Astrocyte (in vitro differentiated cells and primary cell): ENCODE results near the gene GPATCH3. TPM values are rescaled to one million over a fixed set of nuclear protein-coding genes. Genes with fewer than 3 reads are reported as not detected.

ENCODE experiments used
- DNase-seq: peaks from one replicate; pipeline ENCODE4 v3.0.0-alpha.2; 2010; ENCODE audit warnings: low read depth
- FAIRE-seq: peaks from 2 replicates; lab custom pipeline; 2011; peaks lifted over from hg19 to GRCh38; lab: Jason Lieb, UNC
- H2AFZ ChIP-seq: 2 replicates; pipeline ENCODE4 v1.6.0; 2012; ENCODE audit warnings: low read depth, low read length, inconsistent platforms
- H3K27ac ChIP-seq: 2 replicates; pipeline ENCODE4 v1.5.1; 2011; ENCODE audit warnings: low read depth, low read length, inconsistent platforms
- H3K27me3 ChIP-seq: 2 replicates; pipeline ENCODE4 v1.6.0; 2011; ENCODE audit warnings: low read length, inconsistent platforms; ENCODE audit not compliant: insufficient read depth
- H3K36me3 ChIP-seq: 2 replicates; pipeline ENCODE4 v1.5.1; 2011; ENCODE audit warnings: low read length, inconsistent platforms; ENCODE audit not compliant: insufficient read depth
- H3K4me1 ChIP-seq: 2 replicates; pipeline ENCODE4 v1.5.1; 2011; ENCODE audit warnings: low read length, inconsistent platforms; ENCODE audit not compliant: insufficient read depth
- H3K4me2 ChIP-seq: 2 replicates; pipeline ENCODE4 v1.6.0; 2012; ENCODE audit warnings: low read length, inconsistent platforms
- H3K4me3 ChIP-seq: 2 replicates; pipeline ENCODE4 v1.5.1; 2011; ENCODE audit warnings: low read depth, mild to moderate bottlenecking, low read length, inconsistent platforms; ENCODE audit not compliant: insufficient read depth
- H3K79me2 ChIP-seq: 2 replicates; pipeline ENCODE4 v1.6.0; 2012; ENCODE audit warnings: mild to moderate bottlenecking, low read length, inconsistent platforms; ENCODE audit not compliant: insufficient read depth
- H3K9ac ChIP-seq: 2 replicates; pipeline ENCODE4 v1.6.0; 2012; ENCODE audit warnings: mild to moderate bottlenecking, low read length, inconsistent platforms
- H3K9me3 ChIP-seq: 2 replicates; pipeline ENCODE4 v1.5.1; 2012; ENCODE audit warnings: low read depth, mild to moderate bottlenecking, low read length, inconsistent platforms; ENCODE audit not compliant: insufficient read depth
- H4K20me1 ChIP-seq: 2 replicates; pipeline ENCODE4 v1.6.0; 2012; ENCODE audit warnings: low read length, inconsistent platforms; ENCODE audit not compliant: insufficient read depth
- H3K27ac Mint-ChIP-seq: one replicate; pipeline ENCODE4 v1.8.0; 2021; ENCODE audit warnings: mild to moderate bottlenecking, mixed read lengths; ENCODE audit not compliant: unreplicated experiment
- H3K27me3 Mint-ChIP-seq: one replicate; pipeline ENCODE4 v1.8.0; 2021; ENCODE audit warnings: low read depth, mixed read lengths; ENCODE audit not compliant: unreplicated experiment
- H3K36me3 Mint-ChIP-seq: one replicate; pipeline ENCODE4 v1.8.0; 2021; ENCODE audit warnings: low read depth, mixed read lengths; ENCODE audit not compliant: unreplicated experiment
- H3K4me1 Mint-ChIP-seq: one replicate; pipeline ENCODE4 v1.8.0; 2021; ENCODE audit warnings: low read depth, mixed read lengths; ENCODE audit not compliant: unreplicated experiment
- H3K4me3 Mint-ChIP-seq: one replicate; pipeline ENCODE4 v1.8.0; 2021; ENCODE audit warnings: mild to moderate bottlenecking, moderate library complexity, mixed read lengths; ENCODE audit not compliant: unreplicated experiment
- H3K9me3 Mint-ChIP-seq: one replicate; pipeline ENCODE4 v1.8.0; 2021; ENCODE audit warnings: mild to moderate bottlenecking, mixed read lengths; ENCODE audit not compliant: unreplicated experiment
- EZH2 ChIP-seq: IDR thresholded peaks from 2 replicates; pipeline ENCODE4 v1.6.1; 2012; ENCODE audit warnings: mild to moderate bottlenecking, low read length, inconsistent platforms; ENCODE audit not compliant: insufficient read depth
- total RNA-seq: library from RNA; stranded (reverse); gene quantifications from 2 replicates; pipeline ENCODE4 v1.2.1, GENCODE V29; 2021
- TF ChIP-seq, protein P1 (sequence below): IDR thresholded peaks from 2 replicates; pipeline ENCODE4 v1.5.1; 2011; ENCODE audit warnings: low read depth, mild to moderate bottlenecking, inconsistent platforms, low read length, moderate library complexity; ENCODE audit not compliant: insufficient read depth

GPATCH3 gene
- total RNA-seq, 1 donor from 2014 or later, result 12.8 TPM

DNA sequence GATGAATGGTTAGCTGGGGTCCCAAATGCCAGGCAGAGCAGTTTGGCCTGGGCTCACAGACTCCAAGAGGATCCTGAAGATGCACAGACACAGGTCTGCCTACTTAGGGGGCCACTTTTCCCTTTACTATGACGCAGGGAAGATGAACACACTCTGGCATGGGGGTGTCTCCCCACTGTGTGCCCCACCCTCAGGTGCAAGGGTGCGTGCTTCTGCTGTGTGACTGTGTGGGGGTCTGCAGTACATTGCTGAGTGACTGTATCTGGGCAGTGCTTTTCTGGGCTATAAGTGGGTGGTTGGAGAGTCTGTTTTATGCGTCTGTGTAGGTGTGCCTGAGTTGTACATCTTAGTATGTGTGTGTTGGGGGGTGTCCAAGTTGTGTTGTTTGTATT lies 9.7 kb upstream of the GPATCH3 start:
- no peak for DNase-seq
- TF ChIP-seq EZH2, result no peak
- TF ChIP-seq, protein P1, sequence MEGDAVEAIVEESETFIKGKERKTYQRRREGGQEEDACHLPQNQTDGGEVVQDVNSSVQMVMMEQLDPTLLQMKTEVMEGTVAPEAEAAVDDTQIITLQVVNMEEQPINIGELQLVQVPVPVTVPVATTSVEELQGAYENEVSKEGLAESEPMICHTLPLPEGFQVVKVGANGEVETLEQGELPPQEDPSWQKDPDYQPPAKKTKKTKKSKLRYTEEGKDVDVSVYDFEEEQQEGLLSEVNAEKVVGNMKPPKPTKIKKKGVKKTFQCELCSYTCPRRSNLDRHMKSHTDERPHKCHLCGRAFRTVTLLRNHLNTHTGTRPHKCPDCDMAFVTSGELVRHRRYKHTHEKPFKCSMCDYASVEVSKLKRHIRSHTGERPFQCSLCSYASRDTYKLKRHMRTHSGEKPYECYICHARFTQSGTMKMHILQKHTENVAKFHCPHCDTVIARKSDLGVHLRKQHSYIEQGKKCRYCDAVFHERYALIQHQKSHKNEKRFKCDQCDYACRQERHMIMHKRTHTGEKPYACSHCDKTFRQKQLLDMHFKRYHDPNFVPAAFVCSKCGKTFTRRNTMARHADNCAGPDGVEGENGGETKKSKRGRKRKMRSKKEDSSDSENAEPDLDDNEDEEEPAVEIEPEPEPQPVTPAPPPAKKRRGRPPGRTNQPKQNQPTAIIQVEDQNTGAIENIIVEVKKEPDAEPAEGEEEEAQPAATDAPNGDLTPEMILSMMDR, result no peak
- Histone ChIP-seq H4K20me1 (no peaks in the 10 kb centered on the region), H2AFZ (no peak overlapping the region), H3K27me3 (no peaks in the 10 kb centered on the region), H3K79me2 (no peaks in the 10 kb centered on the region), H3K4me3 (no peak overlapping the region), H3K9ac (no peak overlapping the region), H3K9me3 (no peaks in the 10 kb centered on the region), H3K27ac (no peak overlapping the region), H3K4me1 (no peaks in the 10 kb centered on the region), H3K36me3 (no peaks in the 10 kb centered on the region), H3K4me2 (no peak overlapping the region)
- H3K4me3 Mint-ChIP-seq, result no peak overlapping the region
- H3K9me3 Mint-ChIP-seq, result no peaks in the 10 kb centered on the region
- peaks cover 11% of the 10 kb centered on the region for H3K27me3 Mint-ChIP-seq
- FAIRE-seq, result no peak
- peaks cover 2% of the 10 kb centered on the region for H3K36me3 Mint-ChIP-seq
- H3K27ac Mint-ChIP-seq, result no peak overlapping the region
- peaks cover 2% of the 10 kb centered on the region for H3K4me1 Mint-ChIP-seq

DNA sequence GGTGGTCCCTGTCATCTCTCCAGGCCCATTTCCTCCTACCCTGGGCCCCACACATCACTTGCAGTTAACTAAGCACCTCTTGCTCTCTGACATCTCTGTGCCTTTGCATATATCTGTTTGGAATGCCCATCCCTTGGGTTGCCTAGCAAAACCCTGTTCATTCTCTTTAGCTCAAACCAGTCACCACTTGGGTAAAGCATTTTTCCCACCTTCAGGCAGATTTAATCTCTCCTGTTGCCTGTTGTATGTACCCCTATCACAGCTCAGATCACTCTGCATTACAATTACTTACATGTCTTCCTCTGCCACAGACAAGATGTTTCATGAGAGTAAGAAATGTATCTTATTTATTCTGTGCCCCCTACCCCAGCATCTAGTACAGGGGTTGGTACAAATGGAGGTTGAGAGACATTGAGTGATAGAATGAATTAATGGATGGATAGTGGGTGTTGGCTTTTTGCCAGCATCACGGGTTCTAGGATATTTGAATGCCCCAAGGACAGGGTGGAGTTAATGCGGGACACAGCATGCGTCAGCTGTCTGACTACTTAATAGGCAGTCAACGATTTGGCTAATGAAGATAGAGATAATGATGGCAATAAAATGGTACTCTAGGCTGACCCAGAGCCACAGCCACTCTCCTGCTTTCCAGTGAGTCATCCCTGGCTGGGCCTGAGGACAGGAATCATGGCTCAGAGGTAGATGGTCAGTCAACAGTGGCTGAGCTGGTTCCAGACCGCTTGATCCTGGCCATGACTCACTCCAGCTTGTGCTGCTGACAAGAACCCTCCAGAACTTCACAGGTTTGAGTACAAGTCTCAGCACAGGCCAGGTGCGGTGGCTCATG lies 7.0 kb upstream of the GPATCH3 start:
- Mint-ChIP-seq H3K4me3 (no peak overlapping the region), H3K27ac (no peak overlapping the region), H3K27me3 (peaks cover 10% of the 10 kb centered on the region), H3K36me3 (peaks cover 2% of the 10 kb centered on the region), H3K4me1 (no peaks in the 10 kb centered on the region), H3K9me3 (no peaks in the 10 kb centered on the region)
- Histone ChIP-seq H3K9ac (no peak overlapping the region), H3K4me1 (no peaks in the 10 kb centered on the region), H4K20me1 (no peaks in the 10 kb centered on the region), H2AFZ (no peak overlapping the region), H3K4me2 (no peak overlapping the region), H3K79me2 (no peaks in the 10 kb centered on the region), H3K27me3 (no peaks in the 10 kb centered on the region), H3K4me3 (no peak overlapping the region), H3K27ac (no peak overlapping the region), H3K36me3 (no peaks in the 10 kb centered on the region), H3K9me3 (no peaks in the 10 kb centered on the region)
- DNase-seq (peak; percentile 92), FAIRE-seq (no peak)
- TF ChIP-seq EZH2, result no peak
- TF ChIP-seq, protein P1, result no peak
